Thyroid gland (tissue), 4 donors: ENCODE results near the gene UBE2E3.

Experiments
- POLR2A ChIP-seq, 2 donors: fragments of 450-650 bp; IDR thresholded peaks; one replicate each; pipeline ENCODE4 v1.6.1; 2017; ENCODE audit warnings: antibody characterized with exemption in 2 of 2, mild to moderate bottlenecking in 2 of 2, moderate library complexity in 1 of 2
- TF ChIP-seq, protein P1 (sequence below), 6 experiments: fragments of 200-600 bp in 3 of 6; fragments of 450-650 bp in 3 of 6; sonication (generic) in 3 of 6; IDR thresholded peaks; one replicate each; pipeline ENCODE4 v1.5.1; 2016 to 2019; ENCODE audit warnings: antibody characterized with exemption in 6 of 6, mild to moderate bottlenecking in 2 of 6, inconsistent platforms in 1 of 6, moderate library complexity in 1 of 6

DNA sequence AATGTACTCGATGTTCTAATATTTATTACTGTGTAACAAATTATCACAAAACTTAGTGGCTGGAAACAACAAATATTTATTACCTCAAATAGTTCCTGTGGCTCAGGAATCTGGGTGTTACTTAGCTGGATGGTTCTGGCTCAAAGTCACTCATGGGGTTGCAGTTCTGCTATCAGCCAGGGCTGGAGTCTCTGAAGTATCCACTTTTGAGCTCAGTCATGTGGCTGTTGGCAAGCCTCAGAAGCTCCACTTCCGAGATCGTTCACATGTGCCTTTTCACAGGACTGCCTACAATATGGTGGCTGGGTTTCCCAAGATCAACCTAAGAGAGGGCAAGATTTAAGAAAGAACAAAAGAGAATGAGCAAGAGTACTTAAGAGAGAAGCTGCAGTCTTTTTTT, 19.4 kb upstream of the UBE2E3 start:
- TF ChIP-seq, protein P1, sequence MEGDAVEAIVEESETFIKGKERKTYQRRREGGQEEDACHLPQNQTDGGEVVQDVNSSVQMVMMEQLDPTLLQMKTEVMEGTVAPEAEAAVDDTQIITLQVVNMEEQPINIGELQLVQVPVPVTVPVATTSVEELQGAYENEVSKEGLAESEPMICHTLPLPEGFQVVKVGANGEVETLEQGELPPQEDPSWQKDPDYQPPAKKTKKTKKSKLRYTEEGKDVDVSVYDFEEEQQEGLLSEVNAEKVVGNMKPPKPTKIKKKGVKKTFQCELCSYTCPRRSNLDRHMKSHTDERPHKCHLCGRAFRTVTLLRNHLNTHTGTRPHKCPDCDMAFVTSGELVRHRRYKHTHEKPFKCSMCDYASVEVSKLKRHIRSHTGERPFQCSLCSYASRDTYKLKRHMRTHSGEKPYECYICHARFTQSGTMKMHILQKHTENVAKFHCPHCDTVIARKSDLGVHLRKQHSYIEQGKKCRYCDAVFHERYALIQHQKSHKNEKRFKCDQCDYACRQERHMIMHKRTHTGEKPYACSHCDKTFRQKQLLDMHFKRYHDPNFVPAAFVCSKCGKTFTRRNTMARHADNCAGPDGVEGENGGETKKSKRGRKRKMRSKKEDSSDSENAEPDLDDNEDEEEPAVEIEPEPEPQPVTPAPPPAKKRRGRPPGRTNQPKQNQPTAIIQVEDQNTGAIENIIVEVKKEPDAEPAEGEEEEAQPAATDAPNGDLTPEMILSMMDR (IDR thresholded peaks at IDR 0.05): no peak
- no peak for TF ChIP-seq POLR2A (IDR thresholded peaks at IDR 0.05)
